HCT116 (cell line): ENCODE results near the gene POLG. TPM values are rescaled to one million over a fixed set of nuclear protein-coding genes. Genes with fewer than 3 reads are reported as not detected.

ENCODE experiments used
- ATAC-seq: fragments of 200-7000 bp; cut with Tn5 transposase; 2 replicates; pipeline ENCODE4 v1.9.1; 2020; ENCODE audit warnings: mild to moderate bottlenecking, moderate library complexity
- BruUV-seq: library from RNA; stranded (reverse); fragments of 400-500 nt; replicated peaks from 2 replicates; lab custom pipeline; 2021; lab: Mats Ljungman, UMichigan
- CTCF ChIA-PET: fragments of 300-600 bp; sonication (Branson Sonifier 250); formaldehyde crosslinking; loops from one replicate; lab custom pipeline; 2021; ENCODE audit warnings: antibody characterized with exemption; lab: Charles Lee
- POLR2A ChIA-PET: fragments of 300-600, 350-600 bp; sonication (Branson Sonifier 250); formaldehyde crosslinking; loops from one replicate; lab custom pipeline; 2021; ENCODE audit warnings: antibody characterized with exemption; lab: Charles Lee
- RAD21 ChIA-PET, 2 experiments: fragments of 300-600 bp; sonication (Branson Sonifier 250); formaldehyde crosslinking; loops; one replicate each; lab custom pipeline; 2023; ENCODE audit warnings: low total read pairs in 2 of 2; ENCODE audit not compliant: uncharacterized antibody in 2 of 2, unreplicated experiment in 2 of 2, low non-redundant PET in 1 of 2; lab: Charles Lee
- DNase-seq: peaks from one replicate; pipeline ENCODE4 v3.0.0-alpha.2; 2010; ENCODE audit warnings: low read depth, low spot score
- H2AFZ ChIP-seq: fragments of 200-600 bp; shearing (Covaris generic), sonication (generic); 2 replicates; pipeline ENCODE4 v1.6.1; 2017; ENCODE audit warnings: low read depth, mixed run types, mixed read lengths, antibody characterized with exemption, low read length; ENCODE audit not compliant: poor library complexity, severe bottlenecking
- H3K27ac ChIP-seq: 2 replicates; pipeline ENCODE4 v1.5.1; 2012; ENCODE audit warnings: low read depth, low read length
- H3K27me3 ChIP-seq: fragments of 200-600 bp; sonication (generic); 2 replicates; pipeline ENCODE4 v1.6.1; 2016; ENCODE audit warnings: mixed run types, low read length, mixed read lengths; ENCODE audit not compliant: insufficient read depth
- H3K36me3 ChIP-seq, 2 experiments: fragments of 200-500 bp in 1 of 2; fragments of 200-600 bp in 1 of 2; sonication (Bioruptor generic) in 1 of 2; sonication (generic) in 1 of 2; 2 replicates each; pipeline versions ENCODE4 v1.5.1 to v1.6.1; 2014 to 2016; ENCODE audit warnings: low read length in 2 of 2, inconsistent platforms in 1 of 2, mixed read lengths in 1 of 2, mixed run types in 1 of 2; ENCODE audit not compliant: insufficient read depth in 2 of 2, control insufficient read depth in 1 of 2
- H3K4me1 ChIP-seq, 2 experiments: fragments of 200-600 bp in 1 of 2; sonication (generic) in 1 of 2; 2 replicates each; pipeline versions ENCODE4 v1.5.1 to v1.6.1; 2012 to 2017; ENCODE audit warnings: low read length in 2 of 2, inconsistent platforms in 1 of 2, mild to moderate bottlenecking in 1 of 2, mixed read lengths in 1 of 2, mixed run types in 1 of 2, moderate library complexity in 1 of 2; ENCODE audit not compliant: insufficient read depth in 2 of 2, control insufficient read depth in 1 of 2
- H3K4me2 ChIP-seq: fragments of 200-600 bp; sonication (generic); 2 replicates; pipeline ENCODE4 v1.6.1; 2017; ENCODE audit warnings: mixed run types, low read length, mixed read lengths
- H3K4me3 ChIP-seq, 2 experiments: fragments of 200-600 bp in 1 of 2; sonication (generic) in 1 of 2; replicated peaks in 1 of 2; 2 replicates each; pipeline ENCODE4 v1.5.1; 2011 to 2016; ENCODE audit warnings: low read length in 2 of 2, control low read depth in 1 of 2, low read depth in 1 of 2, mild to moderate bottlenecking in 1 of 2, mixed read lengths in 1 of 2, mixed run types in 1 of 2
- H3K79me2 ChIP-seq: fragments of 200-600 bp; sonication (generic); 2 replicates; pipeline ENCODE4 v1.6.1; 2017; ENCODE audit warnings: mild to moderate bottlenecking, mixed run types, low read length, moderate library complexity, mixed read lengths; ENCODE audit not compliant: insufficient read depth
- H3K9ac ChIP-seq: fragments of 200-600 bp; sonication (generic); 2 replicates; pipeline ENCODE4 v1.6.1; 2016; ENCODE audit warnings: low read length, mixed read lengths
- H3K9me2 ChIP-seq: fragments of 200-600 bp; sonication (generic), shearing (Covaris generic); 2 replicates; pipeline ENCODE4 v1.6.1; 2017; ENCODE audit warnings: mixed run types, mild to moderate bottlenecking, moderate library complexity; ENCODE audit not compliant: insufficient read depth
- H3K9me3 ChIP-seq, 2 experiments: fragments of 200-500 bp in 1 of 2; fragments of 200-600 bp in 1 of 2; sonication (Bioruptor generic) in 1 of 2; sonication (generic) in 1 of 2; 2 replicates each; pipeline ENCODE4 v1.6.1; 2014 to 2017; ENCODE audit warnings: low read length in 2 of 2, mixed read lengths in 2 of 2, inconsistent platforms in 1 of 2, low read depth in 1 of 2, mild to moderate bottlenecking in 1 of 2, mixed run types in 1 of 2, moderate library complexity in 1 of 2; ENCODE audit not compliant: control insufficient read depth in 1 of 2, insufficient read depth in 1 of 2
- H4K20me1 ChIP-seq: fragments of 200-600 bp; sonication (generic), shearing (Covaris generic); 2 replicates; pipeline ENCODE4 v1.6.1; 2017; ENCODE audit warnings: mixed run types, mild to moderate bottlenecking, moderate library complexity; ENCODE audit not compliant: insufficient read depth
- ATF3 ChIP-seq: IDR thresholded peaks from 2 replicates; pipeline ENCODE4 v1.6.1; 2012
- CBX3 ChIP-seq: IDR thresholded peaks from 2 replicates; pipeline ENCODE4 v1.6.1; 2012; ENCODE audit warnings: low read depth
- CEBPB ChIP-seq: IDR thresholded peaks from 2 replicates; pipeline ENCODE4 v1.6.1; 2012; ENCODE audit warnings: low read depth
- ELF1 ChIP-seq: IDR thresholded peaks from 2 replicates; pipeline ENCODE4 v1.6.1; 2012; ENCODE audit warnings: low read depth, borderline replicate concordance
- EZH2 ChIP-seq: fragments of 200-600 bp; sonication (generic); IDR thresholded peaks from 2 replicates; pipeline ENCODE4 v1.6.1; 2017; ENCODE audit warnings: antibody characterized with exemption, mixed run types
- FOSL1 ChIP-seq: IDR thresholded peaks from 2 replicates; pipeline ENCODE4 v1.6.1; 2012; ENCODE audit warnings: low read depth
- MAX ChIP-seq: IDR thresholded peaks from 2 replicates; pipeline ENCODE4 v1.6.1; 2012
- POLR2A ChIP-seq: IDR thresholded peaks from 2 replicates; pipeline ENCODE4 v1.7.0; 2011; ENCODE audit warnings: borderline replicate concordance; ENCODE audit not compliant: insufficient read depth, insufficient read length; ENCODE audit errors: extremely low read depth
- POLR2AphosphoS5 ChIP-seq: IDR thresholded peaks from 2 replicates; pipeline ENCODE4 v1.6.1; 2011; ENCODE audit warnings: mild to moderate bottlenecking, low read depth, low read length, moderate library complexity
- RAD21 ChIP-seq: IDR thresholded peaks from 2 replicates; pipeline ENCODE4 v1.6.1; 2012; ENCODE audit warnings: low read depth, mild to moderate bottlenecking
- SP1 ChIP-seq: IDR thresholded peaks from 2 replicates; pipeline ENCODE4 v1.6.1; 2012; ENCODE audit warnings: low read depth
- SRF ChIP-seq: IDR thresholded peaks from 2 replicates; pipeline ENCODE4 v1.6.1; 2012; ENCODE audit warnings: low read depth
- TCF7L2 ChIP-seq: IDR thresholded peaks from 2 replicates; pipeline ENCODE4 v1.7.0; 2011; ENCODE audit warnings: borderline replicate concordance, inconsistent platforms; ENCODE audit not compliant: insufficient read depth, insufficient read length; ENCODE audit errors: extremely low read depth
- YY1 ChIP-seq: IDR thresholded peaks from 2 replicates; pipeline ENCODE4 v1.6.1; 2011; ENCODE audit warnings: low read length, low read depth, moderate library complexity, mild to moderate bottlenecking; ENCODE audit not compliant: insufficient replicate concordance; ENCODE audit errors: extremely low read depth
- ZBTB33 ChIP-seq: IDR thresholded peaks from 2 replicates; pipeline ENCODE4 v1.6.1; 2011; ENCODE audit warnings: mild to moderate bottlenecking, low read length, moderate library complexity; ENCODE audit not compliant: insufficient replicate concordance; ENCODE audit errors: extremely low read depth
- ZFX ChIP-seq: fragments of 450-650 bp; IDR thresholded peaks from 2 replicates; pipeline ENCODE4 v1.6.1; 2017
- ZNF274 ChIP-seq: fragments of 200-500 bp; sonication (Bioruptor generic); IDR thresholded peaks from 2 replicates; pipeline ENCODE4 v1.6.1; 2014; ENCODE audit warnings: mild to moderate bottlenecking, low read depth, low read length, inconsistent platforms
- intact Hi-C: fragments of 100-400 bp; cut with micrococcal nuclease; formaldehyde crosslinking; loops from 2 replicates; pipeline ENCODE4 v1.10.0; 2022
- total RNA-seq: library from RNA; stranded (reverse); gene quantifications from one replicate; pipeline ENCODE4 v1.2.1, GENCODE V29; 2021; ENCODE audit not compliant: unreplicated experiment

The POLG gene
- total RNA-seq, 1 experiment from 2014 or later = 72.7 TPM

GRCh38 chr15:89316504-89316903 is 18.1 kb downstream of the POLG start:
- Histone ChIP-seq H3K36me3 (peaks cover 68 to 88% of the 10 kb centered on the region in 2 experiments), H3K9ac (no peak overlapping the region), H3K4me3 (no peak overlapping the region), H2AFZ (no peak overlapping the region), H3K79me2 (peaks cover 13% of the 10 kb centered on the region; the same call in 1 of the 2 replicates), H3K9me3 (no peaks in the 10 kb centered on the region), H3K27me3 (no peaks in the 10 kb centered on the region), H3K4me1 (no peaks in the 10 kb centered on the region), H3K4me2 (no peak overlapping the region), H3K9me2 (no peaks in the 10 kb centered on the region), H4K20me1 (no peaks in the 10 kb centered on the region), H3K27ac (no peak overlapping the region)
- ChIA-PET RAD21 (no interaction called here), CTCF (interaction anchor here (0.9 kb wide), 1 partner anchor 13 kb away, joined by 3 read pairs; no protein-coding TSS in a partner anchor), POLR2A (no interaction called here)
- ATAC-seq (no peak), DNase-seq (no peak)
- TSS peak; percentile 26 for BruUV-seq
- intact Hi-C loops = no loop called here
- TF ChIP-seq POLR2AphosphoS5 = no peak

GRCh38 chr15:89315375-89315929 is 19.2 kb downstream of the POLG start:
- H2AFZ ChIP-seq = no peak overlapping the region
- no peaks in the 10 kb centered on the region for H3K9me3 ChIP-seq
- H3K4me2 ChIP-seq = no peak overlapping the region
- H3K36me3 ChIP-seq = peaks cover 59 to 82% of the 10 kb centered on the region in 2 experiments
- H3K79me2 ChIP-seq = peaks cover 9% of the 10 kb centered on the region; the same call in 1 of the 2 replicates
- DNase-seq (no peak), ATAC-seq (no peak)
- no TSS peak for BruUV-seq
- RAD21 ChIA-PET = no interaction called here
- H3K27ac ChIP-seq = no peak overlapping the region
- no peaks in the 10 kb centered on the region for H3K4me1 ChIP-seq
- no peaks in the 10 kb centered on the region for H3K27me3 ChIP-seq
- CTCF ChIA-PET = no interaction called here
- no peaks in the 10 kb centered on the region for H4K20me1 ChIP-seq
- H3K9ac ChIP-seq = no peak overlapping the region
- no peak overlapping the region for H3K4me3 ChIP-seq
- POLR2A ChIA-PET = no interaction called here
- no peaks in the 10 kb centered on the region for H3K9me2 ChIP-seq
- intact Hi-C loops = no loop called here
- no peak for TF ChIP-seq TCF7L2
- TF ChIP-seq SRF = no peak
- TF ChIP-seq POLR2A = no peak
- no peak for TF ChIP-seq EZH2
- no peak for TF ChIP-seq ZBTB33
- no peak for TF ChIP-seq ZNF274
- no peak for TF ChIP-seq YY1
- no peak for TF ChIP-seq ATF3
- no peak for TF ChIP-seq ELF1
- no peak for TF ChIP-seq MAX
- no peak for TF ChIP-seq FOSL1
- TF ChIP-seq CBX3 = no peak
- no peak for TF ChIP-seq POLR2AphosphoS5
- TF ChIP-seq ZFX = no peak
- TF ChIP-seq SP1 = no peak
- no peak for TF ChIP-seq RAD21
- TF ChIP-seq CEBPB = no peak
